PC-3 (cell line): ENCODE data around the gene SMIM9.
"Not testable (repeated sequence)": the region's sequence is repeated elsewhere in the genome, so short reads cannot be mapped to it uniquely, and the experiment has no call there.

Source experiments
- CTCF ChIP-seq: fragments of 300-600 bp; sonication (generic); conservative IDR thresholded peaks from 2 replicates; pipeline ENCODE4 v1.5.1; 2017; ENCODE audit warnings: antibody characterized with exemption, low read depth, mild to moderate bottlenecking, low read length
- EZH2 ChIP-seq: fragments of 300-600 bp; sonication (generic); IDR thresholded peaks from one replicate; pipeline ENCODE4 v1.6.1; 2017; ENCODE audit warnings: antibody characterized with exemption, mild to moderate bottlenecking, low read length; ENCODE audit not compliant: unreplicated experiment

- not testable (repeated sequence) for TF ChIP-seq CTCF, EZH2
Observed at GRCh38 chrX:154817048-154817618, 17.3 kb downstream of the SMIM9 start.
